Hematopoietic multipotent progenitor cell treated with erythropoietin and hydrocortisone succinate and interleukin-3 and kit ligand, for 15 days (in vitro differentiated cells): Measurements from ENCODE around the gene FAT2.
"Not testable (repeated sequence)": the region's sequence is repeated elsewhere in the genome, so short reads cannot be mapped to it uniquely, and the experiment has no call there.

Experiments
- DNase-seq: peaks from one replicate; pipeline ENCODE4 v3.0.0-alpha.2; 2015; ENCODE audit warnings: low spot score

Gene FAT2

DNA sequence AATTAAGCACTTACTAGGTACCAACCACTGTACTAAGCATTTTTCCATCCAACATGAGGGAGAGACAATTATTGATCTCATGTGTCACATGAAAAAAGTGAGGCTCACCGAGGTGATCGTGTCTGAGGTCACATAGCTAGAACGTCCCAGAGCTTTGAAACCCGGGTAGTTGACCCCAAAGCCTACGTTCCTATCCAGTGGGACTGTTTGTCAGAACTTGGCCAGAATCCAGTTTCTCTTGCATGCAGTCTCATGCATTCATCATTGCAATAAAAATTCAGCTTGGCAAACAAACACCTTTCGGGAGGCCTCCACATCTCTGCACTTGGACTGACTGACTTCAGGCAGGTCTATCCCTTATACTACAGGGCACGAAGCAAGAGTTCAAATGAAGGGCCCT, 23.4 kb upstream of the FAT2 start:
- DNase-seq, result no peak

- DNase-seq, result no peak
These were observed 21.7 kb upstream of the FAT2 start for GRCh38 chr5:151612689-151613427.

- no peak for DNase-seq
These were observed 20.1 kb upstream of the FAT2 start for GRCh38 chr5:151611127-151611775.

DNA sequence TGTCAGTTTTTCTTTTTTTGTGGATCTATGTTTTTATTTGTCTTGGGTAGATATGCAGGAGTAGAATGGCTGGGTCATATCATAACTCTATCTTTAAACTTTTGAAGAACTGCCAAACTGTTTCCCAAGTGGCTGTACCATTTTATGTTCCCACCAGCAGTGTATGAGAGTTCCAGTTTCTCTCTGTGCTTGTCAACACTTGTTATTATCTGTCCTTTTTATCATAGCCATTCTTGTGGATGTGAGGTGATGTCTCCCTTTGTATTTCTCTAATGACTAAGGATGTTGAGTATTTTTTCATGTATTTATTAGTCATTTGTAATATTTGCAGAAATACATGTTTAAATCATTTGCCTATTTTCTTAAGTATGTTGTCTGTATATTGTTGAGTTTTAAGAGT, 17.4 kb upstream of the FAT2 start:
- DNase-seq, result no peak

DNA sequence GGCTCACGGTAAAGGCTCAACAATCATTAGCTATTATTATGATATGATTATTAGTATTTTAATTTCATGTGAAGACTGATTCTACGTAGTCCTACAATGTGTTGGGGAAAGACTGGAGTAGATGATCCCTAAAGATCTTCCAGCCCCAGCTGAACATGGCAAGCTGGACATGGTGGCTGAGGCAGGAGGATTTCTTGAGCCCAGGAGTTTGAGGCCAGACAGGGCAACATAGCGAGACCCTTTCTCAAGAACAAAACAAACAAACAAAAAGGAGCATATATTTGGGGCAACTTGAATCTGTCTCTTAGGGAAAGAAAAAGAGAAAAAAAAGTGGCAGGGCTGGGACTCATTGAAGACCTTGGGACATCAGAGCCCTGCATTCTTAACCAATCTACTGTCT, 16.2 kb upstream of the FAT2 start:
- no peak for DNase-seq

- no peak for DNase-seq
These were observed 14.4 kb upstream of the FAT2 start for GRCh38 chr5:151605559-151605958.

DNA sequence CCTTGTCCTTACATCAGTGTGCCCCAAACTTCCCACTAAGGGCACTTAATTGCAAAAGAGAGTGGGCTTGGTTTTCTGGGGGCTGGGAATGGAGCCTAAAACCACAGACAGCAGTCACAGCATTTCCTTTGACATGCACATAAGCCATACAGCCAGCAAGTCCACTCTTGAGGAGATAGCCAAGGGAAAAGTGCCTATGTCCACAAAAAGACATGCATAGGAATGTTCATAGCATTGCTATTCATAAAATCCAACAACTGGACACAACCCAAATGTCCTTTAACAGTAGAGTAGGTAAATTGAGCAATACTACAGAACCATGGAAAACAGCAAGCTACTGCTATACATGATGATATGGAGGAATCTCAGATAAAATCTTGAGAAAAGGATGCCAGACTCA, 11.7 kb upstream of the FAT2 start:
- DNase-seq, result no peak

- DNase-seq, result no peak
These were observed 10.3 kb upstream of the FAT2 start for GRCh38 chr5:151601391-151601790.

DNA sequence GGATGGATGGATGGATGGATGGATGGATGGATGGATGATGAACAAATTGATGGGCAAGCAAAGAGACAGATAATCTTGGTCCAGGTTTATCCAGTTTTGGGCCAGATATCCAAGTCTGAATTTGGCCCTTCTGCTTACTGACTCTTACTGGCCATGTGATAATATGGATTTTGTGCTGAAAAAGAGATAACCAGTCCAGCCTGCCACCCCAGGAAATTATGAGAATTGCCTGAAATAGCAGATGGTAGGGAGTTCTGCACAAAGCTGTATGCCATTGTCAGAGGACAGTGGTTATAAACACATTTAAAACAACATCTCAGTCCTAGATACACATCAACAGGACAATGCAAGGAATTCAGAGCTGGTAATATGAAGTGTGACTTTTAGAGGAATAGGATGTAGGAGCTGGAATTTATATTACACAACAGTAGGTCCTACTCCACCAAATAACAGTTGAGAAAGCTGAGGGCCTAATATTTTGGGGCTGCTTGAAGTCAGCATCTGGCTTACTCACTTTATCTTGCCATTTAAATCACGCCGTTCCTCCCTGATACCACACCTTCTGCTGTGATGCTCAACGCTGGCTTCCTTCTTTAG, 9.0 kb upstream of the FAT2 start:
- no peak for DNase-seq

GRCh38 chr5:151598984-151599383, 7.9 kb upstream of the FAT2 start:
- DNase-seq, result no peak

DNA sequence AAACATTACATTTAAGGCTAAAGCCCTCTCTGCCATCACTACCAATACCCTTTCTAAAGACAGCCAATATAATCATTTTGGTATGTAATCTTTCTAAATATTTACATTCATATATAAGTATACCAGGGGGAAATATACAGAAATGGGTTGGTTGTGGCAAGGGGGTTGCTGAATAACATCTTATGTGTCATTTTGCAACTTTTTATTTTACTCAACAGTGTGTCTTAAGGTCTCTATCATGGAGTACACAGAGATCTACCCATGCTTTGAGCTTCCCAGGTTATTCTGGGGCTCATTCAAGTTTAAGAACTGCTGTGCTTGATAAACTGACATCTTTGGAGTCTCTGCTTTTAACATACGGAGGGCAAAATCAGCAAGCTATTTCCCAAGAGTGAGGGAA, 7.4 kb upstream of the FAT2 start:
- DNase-seq, result no peak

- no peak for DNase-seq
These were observed 6.6 kb upstream of the FAT2 start for GRCh38 chr5:151597749-151598148.

- no peak for DNase-seq
These were observed 5.9 kb upstream of the FAT2 start for GRCh38 chr5:151596828-151597539.

GRCh38 chr5:151595411-151595826, 4.3 kb upstream of the FAT2 start:
- DNase-seq, result no peak

DNA sequence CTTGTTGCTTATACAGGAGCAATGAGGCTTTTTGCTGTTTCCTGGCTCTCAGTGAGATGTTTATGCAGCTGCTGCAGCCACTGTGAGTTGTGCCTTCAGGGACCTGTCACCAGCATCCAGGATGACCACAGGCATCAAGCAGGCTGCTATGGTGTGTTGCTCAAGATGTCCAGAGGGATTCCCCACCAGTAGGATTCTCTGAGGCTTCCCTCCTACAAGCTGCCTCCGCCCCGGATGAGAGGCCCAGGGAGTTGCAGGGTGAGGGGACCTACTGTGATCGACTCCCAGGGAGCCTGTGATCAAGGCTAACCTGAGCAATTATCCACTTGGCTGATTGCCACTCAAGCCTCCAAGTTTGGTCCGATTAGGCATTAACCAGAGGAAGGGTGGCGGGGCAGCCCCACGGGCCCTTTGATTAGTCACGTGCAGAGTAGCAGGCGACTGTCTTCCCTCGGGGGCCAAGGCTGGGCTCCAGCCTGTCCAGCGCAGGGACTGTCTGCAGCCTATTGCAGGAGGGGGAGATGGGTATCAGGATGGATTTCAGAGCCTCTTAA, 1.8 kb upstream of the FAT2 start:
- DNase-seq, result no peak

DNA sequence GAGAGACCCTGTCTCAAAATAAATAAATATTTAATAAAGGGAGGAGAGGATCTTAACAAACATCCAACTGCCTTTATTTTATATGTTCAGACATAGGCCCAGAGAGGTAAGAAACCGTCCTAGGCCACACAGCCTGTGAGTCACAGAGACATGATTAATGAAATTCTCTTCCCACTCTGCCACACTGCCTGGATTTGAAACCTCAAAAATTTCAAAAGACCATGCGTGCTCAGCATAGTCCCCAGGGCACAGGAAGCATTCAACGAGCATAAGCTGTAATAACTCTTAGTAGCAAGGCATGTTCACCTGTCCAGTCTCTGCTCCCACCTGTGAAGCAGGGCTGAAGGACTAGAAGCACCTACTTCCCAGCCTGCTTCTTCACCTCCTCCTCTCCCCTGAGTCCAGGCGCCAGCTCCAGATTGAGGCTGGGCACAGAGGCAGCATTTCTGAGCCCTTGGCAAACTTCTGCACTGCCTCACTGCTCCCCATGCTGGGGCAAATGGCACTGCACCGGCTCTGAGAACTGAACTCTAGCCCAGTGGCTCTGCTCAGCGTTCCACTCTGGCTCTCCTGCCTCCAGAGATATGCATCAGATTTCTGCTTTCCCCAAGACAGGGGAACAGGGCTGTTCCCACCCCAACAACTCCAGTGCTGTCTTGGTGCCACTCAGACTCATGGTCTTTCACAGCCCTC, 1.1 kb downstream of the FAT2 start:
- no peak for DNase-seq

- DNase-seq, result no peak
These were observed 3.2 kb downstream of the FAT2 start for GRCh38 chr5:151587796-151588555.

DNA sequence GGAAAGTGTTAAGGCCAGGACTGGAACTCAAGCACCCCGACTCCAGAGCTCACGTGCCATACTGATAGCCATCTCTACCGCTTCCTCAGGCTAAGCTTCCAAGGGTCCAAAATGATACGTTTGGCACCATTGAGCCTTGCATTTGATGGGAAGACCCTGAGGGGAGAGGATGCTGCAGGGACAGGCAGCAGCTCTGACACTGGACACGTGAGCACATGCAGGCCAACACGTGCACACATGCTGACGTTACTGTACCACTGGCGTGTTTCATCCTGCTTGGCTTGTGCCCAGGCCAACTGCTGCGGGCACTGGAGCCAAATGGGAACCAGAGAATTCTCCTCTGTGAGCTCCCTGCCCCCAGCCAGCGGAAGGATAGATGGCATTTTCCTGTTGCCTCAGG, 5.2 kb downstream of the FAT2 start:
- no peak for DNase-seq

- not testable (repeated sequence) for DNase-seq
These were observed 5.8 kb downstream of the FAT2 start for GRCh38 chr5:151585344-151585743.

DNA sequence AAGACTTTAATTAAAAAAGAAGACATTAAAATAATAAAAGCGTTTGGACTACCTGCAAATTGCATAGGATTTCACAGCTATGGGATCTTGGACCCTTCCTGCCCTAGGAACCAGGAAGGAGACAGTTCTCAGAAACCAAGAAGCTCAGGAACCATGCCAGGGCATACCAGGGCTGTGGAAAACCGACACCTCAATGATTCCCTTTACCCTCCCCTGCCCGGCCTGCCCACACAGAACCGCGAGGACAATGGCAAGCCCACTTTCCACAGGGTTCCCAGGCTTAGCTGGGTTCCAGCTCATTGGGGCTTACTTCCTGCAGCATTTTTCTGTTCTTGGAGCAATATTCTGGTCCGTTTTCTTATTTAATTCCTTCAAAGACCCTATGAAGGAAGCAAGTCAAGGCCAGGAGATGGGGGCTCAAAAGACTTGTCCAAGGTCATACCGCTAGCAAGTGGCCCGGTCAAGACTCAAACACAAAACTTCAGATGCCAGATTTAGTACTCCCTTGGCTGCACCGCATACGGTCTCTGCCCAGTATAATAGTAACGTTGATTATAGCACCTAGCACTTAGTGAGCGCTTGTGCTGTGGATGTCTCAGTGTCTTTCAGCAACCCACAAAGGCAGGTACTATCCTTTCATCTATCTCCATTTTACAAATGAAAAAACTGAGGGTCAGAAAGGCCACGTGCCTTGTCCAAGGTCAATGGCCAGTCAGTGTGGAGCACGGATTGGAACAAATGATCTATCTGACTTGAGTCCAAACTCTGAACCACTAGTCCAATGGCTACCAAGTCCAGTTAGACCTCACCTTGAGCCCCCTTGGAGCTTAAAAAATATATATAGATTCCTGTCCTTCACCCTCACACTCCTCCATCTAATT, 6.8 kb downstream of the FAT2 start:
- DNase-seq, result no peak
